T-helper 1 cell (primary cell): ENCODE results near the gene SSX2IP.

Experiments
- DNase-seq, 5 donors: peaks; one replicate each; pipeline ENCODE4 v3.0.0-alpha.2; 2012 to 2020

The SSX2IP gene

DNA sequence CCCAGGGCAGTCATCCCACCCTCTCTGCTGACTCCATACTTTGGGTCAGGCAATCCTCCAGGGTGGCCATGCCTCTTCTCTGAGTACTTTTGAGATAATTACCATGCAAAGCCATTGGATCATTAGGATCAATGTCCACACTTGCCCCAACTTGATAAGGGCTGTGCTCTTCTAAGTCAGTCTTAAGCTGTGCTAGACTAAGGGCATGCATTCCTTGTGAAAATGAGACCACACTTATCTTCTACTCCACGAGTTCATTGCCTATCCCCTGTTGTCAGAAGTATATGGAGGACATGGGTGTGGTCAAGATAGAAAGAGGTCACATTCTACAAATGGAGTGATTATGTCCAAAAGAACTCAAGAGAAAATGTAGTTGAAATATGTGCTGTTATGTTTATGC, 18.9 kb upstream of the SSX2IP start:
- no peak for DNase-seq

DNA sequence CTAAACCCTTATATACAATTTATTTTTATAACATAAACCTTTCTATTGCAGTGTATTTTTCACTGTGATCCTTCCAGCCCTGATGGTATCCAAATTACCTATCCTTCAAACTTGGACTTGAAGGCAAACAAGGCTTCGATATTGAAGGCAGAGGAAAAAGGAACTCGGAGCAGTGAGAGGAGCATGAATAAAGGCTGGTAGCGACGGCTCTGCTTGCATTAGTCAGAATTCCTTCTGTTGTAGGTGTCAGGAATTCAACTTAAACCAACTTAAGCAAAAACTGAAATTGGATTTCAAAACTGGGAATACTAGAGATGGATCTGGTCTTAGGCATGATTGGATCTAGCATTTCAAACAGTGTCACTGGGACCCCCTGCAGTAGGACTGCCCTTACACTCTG, 17.8 kb upstream of the SSX2IP start:
- no peak for DNase-seq

DNA sequence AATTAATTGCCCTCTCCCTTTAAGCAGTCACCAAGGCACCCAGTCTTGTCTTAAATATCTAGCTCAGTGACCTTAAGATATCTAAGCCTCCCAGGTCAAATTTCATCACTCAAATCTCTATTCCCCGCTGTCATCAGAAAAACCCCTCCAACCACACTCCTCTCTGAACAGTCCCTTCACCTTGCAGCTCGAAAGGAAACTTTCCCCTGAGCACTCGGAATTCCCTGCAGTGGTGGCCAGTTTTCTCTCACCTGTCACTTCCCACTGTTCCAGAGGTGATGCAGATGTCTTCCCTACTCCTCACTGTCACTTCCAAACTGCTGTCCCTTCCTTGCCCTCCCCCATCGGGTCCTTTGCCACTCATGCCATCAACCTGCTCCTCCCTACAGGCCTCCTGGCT, 15.3 kb upstream of the SSX2IP start:
- no peak for DNase-seq

DNA sequence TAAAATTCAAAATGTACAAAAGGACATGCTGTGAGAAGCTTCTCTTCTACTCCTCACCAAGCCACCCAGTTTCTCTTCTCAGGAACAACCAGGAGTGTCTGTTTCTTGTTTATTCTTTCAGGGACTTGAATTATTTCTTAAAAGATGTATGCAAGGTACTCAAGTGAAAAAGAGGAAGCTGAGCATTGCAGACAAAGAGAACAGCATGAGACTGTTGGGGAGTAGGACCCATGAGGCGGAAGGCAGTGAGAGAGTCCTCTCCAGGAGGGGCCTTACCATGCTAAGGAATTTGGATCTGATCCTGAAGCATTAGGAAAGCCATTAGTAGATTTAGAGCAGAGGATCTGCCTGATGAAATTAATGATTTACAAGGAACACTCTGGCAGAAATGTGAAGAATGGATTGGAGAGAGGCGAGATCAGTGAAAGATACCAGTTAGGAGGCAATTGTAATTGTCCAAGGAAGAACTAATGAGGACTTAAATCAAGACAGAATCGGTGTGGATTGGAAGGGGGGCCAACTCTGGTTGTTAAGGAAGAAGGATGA, 14.7 kb upstream of the SSX2IP start:
- no peak for DNase-seq

DNA sequence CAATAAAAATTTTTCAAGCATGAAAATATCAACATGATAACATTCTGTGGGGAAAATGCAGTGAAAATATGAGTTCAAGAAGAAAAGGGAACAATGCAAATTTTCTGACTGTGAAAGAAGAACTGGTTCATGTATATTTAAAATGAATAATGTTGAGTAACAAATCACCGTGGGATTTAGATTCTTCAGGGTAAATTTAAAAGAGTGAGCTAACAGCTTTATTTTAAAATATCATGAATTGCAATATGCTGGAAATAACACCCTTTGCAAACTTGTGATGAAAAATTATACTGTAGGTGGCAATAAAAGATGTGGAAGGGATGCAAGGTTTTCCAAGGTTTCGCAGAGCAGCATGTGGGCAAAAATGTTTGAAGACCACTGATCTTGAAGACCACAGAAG, 13.2 kb upstream of the SSX2IP start:
- no peak for DNase-seq

DNA sequence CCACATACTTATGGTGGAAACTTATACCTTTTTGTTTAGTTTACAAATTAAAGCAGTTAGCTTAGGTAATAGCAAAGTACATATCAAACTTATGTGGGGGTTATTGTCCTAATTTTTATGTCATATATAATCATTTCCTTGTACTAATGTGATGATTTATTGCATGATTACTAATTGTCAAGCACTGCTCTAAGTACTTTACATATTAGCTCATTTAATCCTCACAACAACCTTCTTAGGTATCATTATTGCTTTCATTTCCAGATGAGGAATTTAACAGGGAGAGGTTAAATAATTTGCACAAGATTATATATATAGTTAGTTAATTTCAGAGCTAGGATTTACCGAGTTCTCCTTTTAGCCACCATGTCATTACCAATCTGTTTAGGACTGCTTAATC, 11.9 kb upstream of the SSX2IP start:
- DNase-seq: no peak

DNA sequence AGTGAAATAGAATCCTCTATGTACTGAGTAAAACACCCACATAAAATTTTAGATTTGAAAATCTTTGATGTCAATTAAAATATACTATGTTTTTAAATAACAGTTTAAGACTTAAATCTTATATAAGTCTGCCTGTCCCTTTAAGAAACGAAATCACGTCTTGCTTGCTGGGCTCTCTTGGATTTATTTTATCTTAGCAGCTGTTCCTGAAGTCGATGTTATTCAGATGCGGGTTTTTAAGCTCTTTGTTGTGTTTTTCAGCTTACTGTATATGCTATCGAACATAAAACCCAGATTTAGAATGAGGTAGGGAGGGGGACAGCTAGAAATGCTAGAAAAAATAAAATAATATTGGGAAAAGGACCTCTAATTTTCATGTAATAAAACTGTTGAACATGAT, 11.1 kb upstream of the SSX2IP start:
- DNase-seq: no peak

DNA sequence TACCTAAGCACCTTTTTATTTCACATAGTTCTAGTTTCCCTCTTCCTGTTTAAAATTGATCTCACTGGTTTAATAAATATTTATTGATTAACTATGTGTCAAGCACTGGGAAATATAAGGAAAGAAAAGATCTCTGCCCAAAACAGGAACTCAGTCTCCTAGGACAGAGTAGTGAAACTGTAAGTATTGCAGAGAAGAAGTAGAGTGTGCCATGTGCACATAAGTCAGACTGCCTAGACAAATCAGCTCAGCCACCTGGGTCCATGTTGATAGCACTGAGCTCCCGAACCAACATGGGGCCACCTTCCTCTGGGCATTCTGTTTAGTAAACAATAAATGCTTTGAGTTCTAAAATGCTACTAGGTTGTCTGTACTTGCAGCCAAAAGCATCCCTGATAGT, 9.8 kb upstream of the SSX2IP start:
- no peak for DNase-seq

DNA sequence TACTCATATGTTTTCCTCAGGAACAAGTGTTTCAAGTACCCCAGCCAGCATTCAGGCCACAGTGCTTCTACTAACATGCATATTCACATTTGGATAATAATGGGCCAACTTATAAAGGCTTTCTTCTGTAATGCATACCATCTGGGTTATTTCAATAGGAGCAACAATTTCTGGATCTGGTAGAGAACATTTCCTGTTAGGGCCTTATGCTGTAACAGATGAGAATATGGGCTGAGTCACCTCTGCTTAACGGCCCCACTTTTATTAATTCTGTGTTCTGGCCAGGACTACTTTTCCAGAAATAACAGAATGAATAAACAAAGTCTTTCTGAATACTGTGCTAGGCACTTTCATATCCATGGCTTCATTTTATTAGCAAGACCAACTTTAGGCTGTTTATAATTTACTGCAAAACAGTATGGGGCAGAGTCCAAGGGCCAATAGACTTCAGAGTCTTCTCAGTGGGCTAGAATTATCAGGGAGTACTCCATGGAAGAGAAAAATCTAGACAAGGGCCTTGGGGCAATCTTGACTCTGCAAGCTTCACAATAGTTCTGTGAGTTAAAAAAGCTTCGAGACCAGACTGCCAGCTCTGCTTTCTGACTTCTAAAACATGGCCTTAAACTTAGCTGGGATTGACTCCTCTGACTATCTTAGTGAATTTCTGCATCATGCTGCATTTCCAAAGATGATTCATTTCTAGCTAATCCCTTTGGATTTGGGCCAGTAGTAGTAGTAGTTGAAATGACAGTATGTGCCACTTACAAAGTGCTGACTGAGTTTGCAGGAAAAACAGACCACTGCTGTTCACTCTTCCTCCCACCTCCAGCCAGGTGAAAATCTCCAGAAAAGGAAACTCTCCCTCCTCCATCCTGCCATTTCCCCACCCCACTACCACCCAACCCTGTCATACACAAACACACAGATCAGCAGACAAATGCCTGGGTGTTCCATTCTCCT, 8.2 kb upstream of the SSX2IP start:
- DNase-seq: no peak

DNA sequence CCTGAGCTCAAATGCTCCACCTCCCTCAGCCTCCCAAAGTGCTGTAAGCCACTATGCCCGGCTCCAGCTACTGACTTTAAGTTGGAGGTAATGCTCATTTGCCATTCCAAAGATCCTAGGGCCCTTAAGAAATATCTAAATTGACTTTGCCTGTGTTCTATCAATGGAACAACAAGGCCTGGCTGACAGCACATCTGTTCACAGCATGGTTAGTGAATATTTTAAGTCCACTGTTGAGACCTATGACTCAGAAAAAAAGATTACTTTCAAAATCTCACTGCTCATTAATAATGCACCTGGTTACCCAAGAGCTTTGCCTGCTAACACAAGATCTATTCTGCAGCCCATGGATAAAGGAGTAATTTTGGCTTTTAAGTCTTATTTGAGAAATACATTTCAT, 3.5 kb upstream of the SSX2IP start:
- no peak for DNase-seq

DNA sequence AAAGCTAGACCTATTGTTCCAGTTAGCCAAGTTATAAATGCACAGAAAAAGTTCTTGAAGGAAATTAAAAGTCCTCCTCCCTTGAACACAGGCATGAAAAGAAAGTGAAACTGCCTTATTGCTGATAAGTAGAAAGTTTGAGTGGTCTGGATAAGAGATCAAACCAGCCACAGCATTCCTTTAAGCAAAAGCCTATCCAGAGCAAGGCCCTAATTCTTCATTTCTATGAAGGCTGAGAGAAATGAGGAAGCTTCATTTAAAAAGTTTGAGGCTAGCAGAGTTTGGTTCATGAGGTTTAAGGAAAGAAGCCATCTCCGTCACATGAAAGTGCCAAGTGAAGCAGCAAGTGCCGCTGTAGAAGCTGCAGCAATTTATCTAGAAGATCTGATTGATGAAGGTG, 2.7 kb upstream of the SSX2IP start:
- DNase-seq: peak in 1 of 5 donors; percentile 46

DNA sequence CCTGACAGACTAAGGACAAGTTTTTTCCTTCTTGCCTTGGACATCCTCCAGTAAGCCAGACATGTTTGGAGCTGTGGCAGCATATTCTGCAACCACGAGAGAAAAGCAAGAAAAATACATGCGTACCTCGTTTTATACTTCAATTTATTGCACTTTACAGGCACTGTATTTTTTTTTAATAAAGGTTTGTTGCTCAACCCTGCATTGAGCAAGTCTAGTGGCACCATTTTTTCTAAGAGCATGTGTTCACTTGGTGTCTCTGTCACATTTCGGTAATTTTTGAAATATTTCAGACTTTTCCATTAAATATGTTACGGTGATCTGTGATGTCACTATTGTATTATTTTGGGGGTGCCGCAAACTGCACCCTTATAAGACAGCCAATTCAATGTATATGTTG, 2.1 kb upstream of the SSX2IP start:
- DNase-seq: no peak

DNA sequence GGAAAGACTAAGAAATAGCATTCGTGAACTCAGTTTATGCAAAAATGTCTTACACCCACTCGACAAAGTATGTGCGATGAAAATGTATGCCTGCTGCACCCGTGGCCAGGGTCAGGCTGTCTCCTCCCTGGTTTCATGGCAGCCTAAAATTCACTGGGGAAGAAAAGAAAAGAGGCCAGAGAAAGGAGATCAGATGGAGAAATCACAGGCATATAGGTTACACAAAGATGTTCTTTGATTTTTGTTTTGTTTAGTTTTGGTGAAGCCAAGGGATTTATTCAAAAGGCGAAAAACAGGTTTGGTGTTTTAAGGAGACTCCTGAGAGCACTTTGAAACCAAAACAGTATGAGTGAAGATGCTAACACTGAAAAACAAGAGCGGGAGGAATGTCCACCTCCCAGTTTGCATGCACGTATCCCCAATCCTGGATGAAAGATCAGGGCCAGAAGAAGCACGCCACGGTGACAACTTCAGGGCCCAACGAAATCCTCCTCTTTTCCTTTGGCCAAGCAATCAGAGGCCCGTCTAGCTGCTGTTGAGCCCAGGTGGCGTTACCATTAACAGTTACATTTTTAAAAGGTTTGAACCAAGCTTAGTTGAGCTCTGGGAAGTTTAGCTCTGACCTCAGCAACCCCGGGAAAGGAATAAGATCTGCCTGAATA, 992 bp upstream of the SSX2IP start:
- no peak for DNase-seq

DNA sequence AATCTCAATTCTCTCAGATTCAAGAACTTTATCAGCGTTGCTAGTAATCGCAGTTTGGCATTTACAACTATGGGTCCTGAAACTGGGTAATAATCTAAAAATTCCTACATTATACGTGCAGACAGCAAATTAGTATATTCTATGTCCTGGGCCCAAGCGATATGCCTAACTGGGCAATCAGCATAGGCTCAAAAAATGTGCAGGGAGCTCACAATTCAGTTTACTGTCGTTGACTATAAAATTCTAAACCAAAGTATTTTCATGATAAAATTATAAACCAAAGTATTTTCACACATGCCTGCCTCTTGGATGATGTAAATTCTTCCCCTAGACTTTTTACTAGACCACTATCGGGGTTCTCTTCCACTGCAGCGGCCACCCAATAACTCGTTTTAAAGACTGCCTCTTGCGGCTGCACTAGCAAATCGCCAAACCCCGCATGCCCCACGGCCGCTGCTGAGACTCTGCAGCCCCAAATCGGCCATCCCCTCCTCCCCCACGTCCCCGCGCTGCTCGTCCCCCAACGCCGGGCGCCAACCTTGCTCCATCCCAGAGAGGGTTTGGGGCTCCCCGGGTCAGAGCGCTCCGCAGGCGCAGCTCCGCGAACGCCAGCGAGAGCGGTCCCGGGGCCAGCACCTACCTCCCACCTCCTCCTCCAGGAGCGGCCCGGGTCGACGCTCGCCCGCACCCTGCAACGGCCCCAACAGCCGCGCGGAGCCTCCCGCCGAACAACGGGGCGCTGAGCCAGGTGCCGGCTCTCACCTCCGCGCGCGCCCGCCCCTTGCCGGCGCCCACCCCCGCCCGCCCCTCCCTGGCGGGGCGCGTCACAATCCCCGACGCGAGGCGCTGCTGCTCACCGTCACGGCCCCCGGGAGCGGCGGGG, 506 bp downstream of the SSX2IP start:
- peak in 2 of 5 donors; percentile 24 to 45 for DNase-seq

DNA sequence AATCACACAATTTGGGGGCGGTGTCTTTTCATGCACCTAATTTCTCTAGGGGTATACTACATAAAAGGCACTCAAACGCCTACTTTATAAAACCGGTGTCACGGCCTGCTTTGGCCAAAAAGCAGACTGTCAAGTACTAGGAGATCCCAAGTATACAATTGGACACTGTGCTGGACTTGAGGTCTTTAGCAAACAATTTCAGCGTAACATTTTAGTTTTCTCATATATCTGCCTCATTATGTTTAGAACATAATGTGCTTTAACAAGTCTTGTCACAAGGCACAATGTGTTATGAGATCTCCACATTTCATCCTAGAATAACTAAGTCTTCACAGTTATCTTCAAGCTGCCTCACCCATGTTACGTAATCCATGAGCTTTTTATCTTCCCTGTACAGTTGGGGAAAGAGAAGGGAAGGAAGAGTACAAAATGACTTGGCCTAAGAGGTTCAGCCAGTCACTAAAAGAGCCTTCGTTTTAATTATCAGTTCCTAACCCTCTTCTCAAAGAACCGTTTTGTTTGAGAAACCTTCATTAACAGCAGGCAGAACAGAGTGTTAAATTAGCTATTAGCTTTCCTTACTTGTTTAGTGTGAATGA, 1.7 kb downstream of the SSX2IP start:
- no peak for DNase-seq

DNA sequence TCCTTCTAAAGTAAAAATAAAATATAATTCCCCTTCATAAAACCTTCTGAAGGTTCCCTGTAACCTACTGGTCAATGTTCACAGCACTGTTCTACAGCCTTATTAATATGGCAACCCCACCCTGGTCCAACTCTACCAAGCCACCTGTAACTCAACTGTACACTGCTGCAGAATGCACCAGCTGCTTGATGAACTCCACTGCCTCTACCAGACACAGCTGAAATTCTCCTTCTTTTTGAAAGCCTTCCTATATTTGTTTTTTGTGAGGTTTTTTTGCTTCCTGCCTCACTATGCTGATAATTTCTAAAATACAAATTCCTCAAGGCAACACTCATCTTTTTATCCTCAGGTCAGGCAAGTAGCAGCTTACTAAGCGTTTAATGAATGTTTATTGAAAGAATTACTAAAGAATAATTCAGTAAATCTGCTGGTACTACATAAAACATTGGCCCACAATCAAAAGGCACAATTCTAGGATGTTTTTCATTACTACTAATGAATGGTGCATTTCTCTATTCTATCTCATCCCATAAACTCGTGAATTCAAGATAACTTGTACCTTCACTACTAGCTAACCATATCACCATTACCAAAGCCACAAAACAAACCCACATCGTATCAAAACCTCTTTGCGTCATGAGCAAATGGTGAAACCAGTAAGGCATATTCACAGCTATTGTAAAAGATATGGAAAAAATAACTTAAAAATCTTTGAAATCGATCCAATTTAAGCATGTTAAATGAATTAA, 2.4 kb downstream of the SSX2IP start:
- DNase-seq: no peak

DNA sequence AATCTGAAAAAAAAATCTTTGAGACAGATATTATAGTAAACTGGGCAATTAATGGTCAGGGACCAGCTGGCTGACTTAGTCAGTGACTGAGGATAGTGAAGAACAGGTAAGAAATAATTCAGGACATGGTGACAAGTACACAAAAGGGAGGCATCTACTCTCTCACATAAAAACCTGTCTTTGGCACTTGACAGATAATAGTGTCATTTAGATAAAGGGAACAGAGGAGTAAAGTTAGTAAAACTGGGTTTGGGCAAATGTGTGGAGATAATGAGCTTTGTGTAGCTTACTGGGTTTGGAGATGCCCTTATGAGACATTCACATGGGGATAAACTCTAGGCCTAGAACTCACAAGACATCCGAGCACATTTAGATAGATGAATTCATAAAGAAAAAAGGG, 4.0 kb downstream of the SSX2IP start:
- no peak for DNase-seq

DNA sequence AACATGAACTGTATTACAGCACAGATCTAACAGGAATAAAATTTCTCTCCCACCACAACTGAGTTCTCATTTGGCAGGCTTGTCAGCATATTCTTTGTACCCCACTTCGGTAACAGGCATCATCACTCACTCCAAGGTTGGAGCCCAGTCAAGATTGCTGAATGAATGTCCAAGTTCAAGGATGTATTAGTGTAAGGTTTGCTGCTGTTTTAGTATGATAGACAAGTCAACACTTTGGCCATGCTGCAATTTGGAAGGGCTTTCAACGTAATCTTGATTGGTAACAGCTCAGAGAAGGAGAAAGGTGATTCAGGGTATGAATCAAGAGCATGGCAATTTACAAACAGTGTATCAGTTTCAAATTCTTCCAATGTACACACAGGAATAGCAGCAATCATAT, 6.8 kb downstream of the SSX2IP start:
- DNase-seq: no peak

DNA sequence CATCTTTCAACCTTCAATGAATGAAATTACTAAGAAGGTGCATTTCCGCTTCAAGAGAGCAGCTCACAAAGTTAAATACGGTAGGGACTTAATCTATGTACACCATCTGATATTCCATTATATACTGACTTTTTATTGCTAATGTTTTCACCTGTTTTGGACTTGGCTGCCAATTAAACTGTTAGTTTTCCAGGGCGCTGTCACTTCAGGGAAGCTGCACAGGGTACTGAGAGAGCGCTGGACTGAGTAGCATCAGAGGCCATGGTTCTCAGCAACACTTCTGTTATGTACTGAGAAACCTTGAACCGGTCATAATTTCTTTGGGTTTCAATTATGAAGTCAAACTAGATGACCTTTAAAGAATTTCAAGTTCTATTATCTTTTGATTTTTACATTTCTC, 8.2 kb downstream of the SSX2IP start:
- no peak for DNase-seq

DNA sequence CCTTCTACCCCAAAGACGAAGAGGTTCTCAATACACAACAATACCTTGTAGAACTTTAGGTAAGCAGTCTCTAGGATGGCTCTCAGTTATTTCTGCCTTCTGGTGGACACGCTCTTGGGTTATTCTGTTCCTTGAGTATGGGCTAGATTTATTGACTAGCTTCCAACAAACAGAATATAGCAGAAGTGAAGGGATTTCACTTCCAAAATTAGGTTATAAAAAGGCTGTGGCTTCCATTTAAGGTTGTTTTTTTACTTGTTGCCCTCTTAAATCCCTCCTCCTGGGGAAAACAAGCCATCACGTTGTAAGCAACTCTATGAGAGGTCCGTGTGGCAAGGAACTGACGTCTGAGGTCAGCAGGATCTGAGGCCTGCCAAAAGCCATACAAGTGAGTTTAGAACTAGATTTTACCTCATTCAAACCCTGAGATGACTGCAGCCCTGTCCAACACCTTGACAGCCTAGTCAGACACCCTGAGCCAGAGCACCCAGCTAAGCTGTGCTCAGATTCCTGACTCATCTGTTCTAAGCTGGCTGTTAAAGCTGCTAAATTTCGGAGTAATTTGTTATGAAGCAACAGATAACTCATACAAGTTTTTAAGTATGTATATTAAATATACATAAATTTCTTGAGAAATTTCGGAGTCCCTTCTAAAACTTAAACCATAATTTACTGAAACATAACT, 12.7 kb downstream of the SSX2IP start:
- no peak for DNase-seq

DNA sequence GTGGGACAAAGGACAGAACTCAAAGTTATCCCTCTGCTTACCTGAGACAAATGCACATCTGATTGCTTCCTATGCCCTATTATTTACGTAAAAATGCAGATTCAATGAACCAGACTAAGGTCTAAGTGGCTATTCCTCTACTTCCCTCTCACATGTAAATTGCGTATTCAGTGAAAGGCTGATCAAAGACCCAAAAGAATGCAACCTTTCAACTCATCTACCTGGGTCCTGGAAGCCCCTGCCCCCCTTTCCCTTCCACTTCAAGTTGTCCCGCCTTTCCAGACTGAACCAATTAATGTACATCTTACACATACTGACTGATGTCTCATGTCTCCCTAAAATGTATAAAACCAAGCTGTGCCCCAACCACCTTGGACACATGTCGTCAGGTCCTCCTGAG, 14.6 kb downstream of the SSX2IP start:
- no peak for DNase-seq
